Measurements from ENCODE around the gene PRRG2.

Gene PRRG2

DNA sequence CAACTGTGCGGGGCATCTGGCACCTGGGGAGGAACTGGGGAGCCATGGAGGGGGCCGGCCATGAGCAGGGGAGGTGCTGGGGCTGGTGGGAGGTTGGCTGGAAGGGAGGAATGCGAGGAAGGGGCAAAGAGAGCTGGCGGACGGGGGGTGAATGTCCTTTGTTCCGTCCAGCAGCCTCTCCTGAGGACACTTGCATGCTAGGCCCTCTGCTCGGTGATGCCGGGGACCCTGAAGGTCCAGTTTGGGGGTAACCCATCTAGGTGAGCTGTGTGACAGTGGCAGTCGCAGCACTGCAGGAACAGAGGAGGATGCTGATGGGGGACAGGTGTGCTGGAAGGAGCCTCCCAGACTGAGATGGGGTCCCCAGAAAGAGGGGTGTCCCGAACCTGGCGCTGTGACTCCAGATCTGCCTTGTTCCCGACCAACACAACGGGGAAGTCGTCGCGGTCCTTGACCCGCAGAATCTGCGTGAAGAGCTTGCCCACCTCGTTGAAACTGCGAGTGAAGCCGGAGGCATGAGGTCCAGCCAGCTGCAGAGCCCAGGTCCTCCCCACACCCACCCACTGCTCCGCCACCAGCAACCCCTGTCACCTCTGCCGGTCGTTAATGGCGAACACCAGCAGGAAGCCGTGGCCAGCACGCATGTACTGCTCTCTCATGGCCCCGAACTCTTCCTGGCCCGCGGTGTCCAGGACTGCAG, 55.3 kb downstream of the PRRG2 start:
- in situ Hi-C loops (cut with MboI; ENCODE audit: low sequenced_read_pairs): no loop called here

DNA sequence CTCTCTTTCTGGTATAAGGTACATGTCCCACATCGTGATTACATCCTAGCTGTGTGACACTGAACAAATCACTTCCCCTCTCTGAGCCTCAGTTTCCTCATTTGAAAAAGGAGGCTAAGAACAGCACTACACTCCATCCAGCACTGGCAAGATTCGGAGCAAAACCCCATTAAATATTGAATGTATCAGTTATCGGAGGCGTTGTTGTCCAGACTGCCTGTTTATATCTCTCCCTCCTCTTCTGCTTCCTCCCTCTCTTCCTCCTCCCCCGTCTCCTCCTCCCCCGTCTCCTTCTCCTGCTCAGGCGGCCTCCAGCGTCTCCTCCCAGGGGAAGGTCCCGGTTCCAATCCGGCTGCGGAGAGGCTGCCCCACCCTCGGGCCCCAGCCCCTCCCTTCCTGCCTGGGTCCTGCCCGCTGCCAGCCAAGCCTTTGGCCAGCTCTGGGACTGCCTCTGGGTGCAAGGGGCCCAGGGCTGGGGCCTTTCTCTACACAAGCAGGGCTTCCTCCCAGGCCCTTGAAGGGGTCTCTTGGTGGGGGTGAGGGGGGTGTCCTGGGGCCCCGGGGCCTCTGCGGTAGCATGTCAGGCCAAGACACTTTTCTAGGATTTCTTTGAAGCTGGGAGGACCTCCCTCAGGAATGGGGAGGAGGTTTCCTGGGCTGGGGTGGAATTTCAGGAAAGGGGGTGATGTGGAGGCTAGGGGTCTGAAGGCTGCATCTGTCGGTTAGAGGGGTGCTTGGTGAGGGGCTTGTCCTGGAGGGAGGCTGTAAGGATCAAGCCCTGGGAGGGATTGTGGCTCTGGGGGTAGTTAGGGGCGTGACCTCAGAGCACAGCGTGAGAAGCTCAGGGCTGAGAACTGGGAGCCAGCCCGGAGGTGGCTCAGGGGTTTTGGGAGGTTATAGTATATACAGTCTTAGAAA, 57.0 kb downstream of the PRRG2 start:
- in situ Hi-C loops (cut with MboI; ENCODE audit: low sequenced_read_pairs): no loop called here

DNA sequence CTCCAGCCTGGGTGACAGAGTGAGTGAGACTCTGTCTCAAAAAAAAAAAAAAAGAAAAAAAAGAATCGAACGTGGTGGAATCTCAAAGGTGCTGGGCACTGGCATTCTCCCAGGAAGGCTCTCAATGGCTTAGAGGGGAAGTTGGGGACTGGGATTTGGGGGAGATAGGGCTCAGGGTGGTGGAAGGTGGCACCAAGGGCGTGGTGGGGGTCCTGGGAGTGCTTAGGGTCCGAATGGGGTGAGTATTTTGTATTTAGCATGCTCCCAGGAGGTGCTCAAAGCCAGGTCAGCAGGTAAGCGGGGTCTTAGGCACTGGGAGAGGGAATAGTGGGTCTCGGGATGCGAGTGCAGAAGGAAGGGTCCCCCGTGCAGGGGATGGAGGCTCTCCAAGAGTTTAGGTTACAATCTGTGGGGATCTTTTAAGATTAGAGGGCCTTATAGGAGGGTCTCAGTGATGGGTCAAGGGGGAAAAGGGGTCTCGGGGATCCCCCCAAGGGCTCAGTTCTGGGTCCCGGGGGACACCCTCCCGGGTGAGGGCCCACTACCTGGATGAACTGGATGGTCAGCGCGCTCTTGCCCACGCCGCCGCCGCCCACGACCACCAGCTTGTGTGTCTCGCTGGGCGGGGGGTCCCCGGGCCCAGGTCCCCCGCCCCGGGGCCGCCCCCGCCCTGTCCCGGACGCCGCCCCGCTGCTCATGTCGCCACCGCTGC, 58.4 kb downstream of the PRRG2 start:
- in situ Hi-C loops (cut with MboI; ENCODE audit: low sequenced_read_pairs): no loop called here

DNA sequence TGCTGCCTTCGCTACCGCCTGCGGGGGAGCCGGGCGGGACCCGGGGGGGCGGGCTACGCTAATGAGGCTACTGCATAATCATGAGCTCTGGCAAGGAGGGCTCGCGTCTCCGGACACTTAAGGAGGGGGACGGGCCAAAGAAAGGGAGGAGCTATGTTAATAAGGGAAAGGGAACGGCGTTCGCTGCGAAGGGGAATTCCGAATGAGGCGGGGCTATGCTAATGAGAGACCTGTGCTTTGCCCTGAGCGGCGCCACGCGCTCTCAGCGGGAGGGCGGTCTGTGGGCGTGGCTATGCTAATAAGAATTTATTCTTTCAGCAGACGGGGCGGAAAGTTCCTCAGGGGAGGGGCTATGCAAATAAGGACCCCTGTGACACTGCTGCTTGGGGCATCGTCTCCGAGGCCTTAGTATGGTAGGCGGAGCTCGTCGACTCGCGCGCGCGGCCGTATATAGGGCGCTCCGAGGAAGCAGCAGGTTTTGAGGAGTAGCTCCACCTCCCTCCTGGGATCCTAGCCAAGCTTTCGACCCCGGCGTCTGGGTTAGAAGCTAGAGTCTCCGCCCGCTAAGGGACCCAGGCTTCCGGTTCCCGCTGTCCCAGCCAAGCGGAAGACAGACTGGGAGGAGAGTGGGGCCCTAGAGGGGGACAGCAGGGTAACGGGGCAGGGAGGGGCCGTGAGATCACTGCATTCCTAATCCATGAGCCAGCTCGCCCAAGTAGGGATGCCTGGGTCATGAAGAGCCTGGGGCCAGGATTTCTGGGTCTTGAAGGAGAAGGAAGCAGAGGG, 59.2 kb downstream of the PRRG2 start, which contains the start of gene RRAS:
TSS of gene RRAS (minus strand) at position 31 of the 786 bp plus-strand sequence. CDS start 45 bp downstream, outside the sequence.
- in situ Hi-C loops (cut with MboI; ENCODE audit: low sequenced_read_pairs): no loop called here
